ENCODE measurements around the gene FHIP2A.

Gene FHIP2A

DNA sequence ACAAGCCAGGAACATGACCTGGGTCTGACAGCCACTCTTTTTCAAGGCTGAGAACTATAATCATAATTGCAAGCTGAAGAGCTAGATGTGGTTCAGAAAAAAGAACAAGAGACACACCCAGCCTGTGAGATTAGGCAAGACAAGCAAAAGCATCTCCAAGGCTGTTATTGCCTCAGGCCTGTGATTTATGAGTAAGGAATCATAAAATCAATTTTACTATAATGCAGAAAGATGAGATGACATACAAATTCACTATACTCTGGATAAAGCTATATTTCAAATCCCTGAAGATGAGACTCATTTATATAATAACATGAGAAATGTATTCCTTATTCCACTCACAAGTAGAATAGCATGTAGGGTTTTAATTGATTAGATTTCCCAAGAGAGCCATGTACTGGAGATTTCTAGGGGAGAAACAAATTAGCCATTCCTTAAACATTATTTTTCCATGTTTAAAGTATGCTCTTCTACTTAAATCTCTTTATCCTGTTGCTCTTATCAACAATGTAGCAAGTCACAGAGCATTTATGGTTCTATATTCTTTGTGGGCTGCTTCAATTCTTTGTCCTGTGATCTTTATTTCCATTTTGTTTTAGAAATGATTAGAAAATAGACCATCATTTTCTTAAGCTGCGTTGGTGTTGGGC is 47.4 kb downstream of the FHIP2A start:
- H3K36me3 Mint-ChIP-seq (ENCODE audit: low read depth): peaks cover 28% of the 10 kb centered on the region
- no peak overlapping the region for H3K27ac Mint-ChIP-seq
- peaks cover 4% of the 10 kb centered on the region for H3K4me1 Mint-ChIP-seq
- no peak overlapping the region for H3K4me3 Mint-ChIP-seq
- no peaks in the 10 kb centered on the region for H3K27me3 Mint-ChIP-seq (ENCODE audit: low read depth, poor library complexity)
- no peak for DNase-seq
- H3K9me3 Mint-ChIP-seq: no peaks in the 10 kb centered on the region
- TF ChIP-seq, protein P1, sequence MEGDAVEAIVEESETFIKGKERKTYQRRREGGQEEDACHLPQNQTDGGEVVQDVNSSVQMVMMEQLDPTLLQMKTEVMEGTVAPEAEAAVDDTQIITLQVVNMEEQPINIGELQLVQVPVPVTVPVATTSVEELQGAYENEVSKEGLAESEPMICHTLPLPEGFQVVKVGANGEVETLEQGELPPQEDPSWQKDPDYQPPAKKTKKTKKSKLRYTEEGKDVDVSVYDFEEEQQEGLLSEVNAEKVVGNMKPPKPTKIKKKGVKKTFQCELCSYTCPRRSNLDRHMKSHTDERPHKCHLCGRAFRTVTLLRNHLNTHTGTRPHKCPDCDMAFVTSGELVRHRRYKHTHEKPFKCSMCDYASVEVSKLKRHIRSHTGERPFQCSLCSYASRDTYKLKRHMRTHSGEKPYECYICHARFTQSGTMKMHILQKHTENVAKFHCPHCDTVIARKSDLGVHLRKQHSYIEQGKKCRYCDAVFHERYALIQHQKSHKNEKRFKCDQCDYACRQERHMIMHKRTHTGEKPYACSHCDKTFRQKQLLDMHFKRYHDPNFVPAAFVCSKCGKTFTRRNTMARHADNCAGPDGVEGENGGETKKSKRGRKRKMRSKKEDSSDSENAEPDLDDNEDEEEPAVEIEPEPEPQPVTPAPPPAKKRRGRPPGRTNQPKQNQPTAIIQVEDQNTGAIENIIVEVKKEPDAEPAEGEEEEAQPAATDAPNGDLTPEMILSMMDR (IDR thresholded peaks at IDR 0.05): no peak

DNA sequence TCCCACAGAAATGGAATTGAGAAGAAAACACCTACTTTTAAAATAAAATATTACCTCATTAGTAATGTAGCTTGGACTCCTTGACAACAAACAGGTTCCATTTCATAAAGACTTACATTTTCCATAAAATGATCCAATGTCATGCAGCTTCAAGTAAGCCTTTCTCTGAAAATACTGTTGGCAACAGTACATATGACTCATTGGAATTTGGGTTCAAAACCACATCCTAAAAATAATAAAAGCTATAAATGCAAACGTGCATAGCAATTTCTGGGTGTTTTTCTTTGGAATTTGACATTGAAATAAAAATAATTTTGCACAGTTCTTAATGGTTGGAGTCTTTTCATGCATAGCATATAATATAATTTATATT is 47.9 kb downstream of the FHIP2A start:
- no peaks in the 10 kb centered on the region for H3K9me3 Mint-ChIP-seq
- peaks cover 4% of the 10 kb centered on the region for H3K4me1 Mint-ChIP-seq
- H3K36me3 Mint-ChIP-seq (ENCODE audit: low read depth): peaks cover 24% of the 10 kb centered on the region
- no peak for DNase-seq
- TF ChIP-seq, protein P1 (IDR thresholded peaks at IDR 0.05): no peak
- H3K27ac Mint-ChIP-seq: no peak overlapping the region
- H3K27me3 Mint-ChIP-seq (ENCODE audit: low read depth, poor library complexity): no peaks in the 10 kb centered on the region
- H3K4me3 Mint-ChIP-seq: no peak overlapping the region

DNA sequence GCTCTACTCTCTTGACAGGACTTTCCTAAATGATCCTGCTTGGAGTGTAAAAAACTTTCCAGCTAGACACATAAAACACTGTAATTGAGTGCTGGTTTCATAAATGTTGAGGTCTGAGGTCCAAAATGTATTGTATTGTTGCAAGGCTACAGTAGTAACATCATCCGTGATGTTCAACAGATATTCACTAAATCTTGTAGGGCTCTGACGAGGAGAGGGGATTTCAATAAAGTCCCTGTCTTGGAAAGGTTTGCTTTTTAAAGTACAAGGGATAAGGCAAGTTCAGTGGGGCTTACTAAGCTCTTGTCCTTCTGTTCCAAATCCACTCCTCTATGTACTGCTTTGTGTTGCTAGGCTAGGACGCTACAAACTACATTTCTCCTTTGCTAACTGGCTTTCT is 48.9 kb downstream of the FHIP2A start:
- no peak overlapping the region for H3K27ac Mint-ChIP-seq
- no peaks in the 10 kb centered on the region for H3K9me3 Mint-ChIP-seq
- DNase-seq: no peak
- H3K4me1 Mint-ChIP-seq: peaks cover 11% of the 10 kb centered on the region
- H3K36me3 Mint-ChIP-seq (ENCODE audit: low read depth): peaks cover 16% of the 10 kb centered on the region
- TF ChIP-seq, protein P1 (IDR thresholded peaks at IDR 0.05): no peak
- no peak overlapping the region for H3K4me3 Mint-ChIP-seq
- no peaks in the 10 kb centered on the region for H3K27me3 Mint-ChIP-seq (ENCODE audit: low read depth, poor library complexity)

DNA sequence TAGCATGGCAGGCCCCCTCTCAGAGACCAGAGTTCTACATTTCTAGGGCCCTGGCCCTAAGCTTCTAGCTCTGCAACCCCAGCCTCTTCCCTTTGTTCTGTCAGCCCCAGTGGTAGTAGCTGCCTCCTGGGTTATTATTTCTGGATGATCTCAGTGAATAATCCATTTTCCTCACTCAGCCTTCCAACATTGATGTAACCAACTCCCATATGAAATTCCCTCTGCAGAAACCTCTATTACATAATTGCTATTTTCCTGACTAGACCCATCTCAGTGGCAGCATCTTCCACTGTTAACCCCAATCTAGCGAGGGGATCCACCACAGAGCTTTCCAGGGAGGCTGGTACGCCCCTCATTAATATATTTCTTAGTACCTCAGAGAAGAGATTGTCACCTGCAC is 49.8 kb downstream of the FHIP2A start:
- Mint-ChIP-seq H3K36me3 (ENCODE audit: low read depth) (peaks cover 7% of the 10 kb centered on the region), H3K27ac (no peak overlapping the region), H3K9me3 (no peaks in the 10 kb centered on the region), H3K4me3 (no peak overlapping the region), H3K27me3 (ENCODE audit: low read depth, poor library complexity) (peaks cover 5% of the 10 kb centered on the region), H3K4me1 (peaks cover 16% of the 10 kb centered on the region)
- no peak for DNase-seq
- TF ChIP-seq, protein P1 (IDR thresholded peaks at IDR 0.05): no peak
